OCI-LY3 (cell line): ENCODE results near the gene ZBTB49.

ENCODE experiments used
- H2AFZ ChIP-seq: fragments of 200-600, 300-600 bp; shearing (Covaris generic); 2 replicates; pipeline ENCODE4 v1.6.0; 2014; ENCODE audit warnings: antibody characterized with exemption, low read depth, low read length
- H3K27ac ChIP-seq: fragments of 200-600, 300-600 bp; sonication (generic); 2 replicates; pipeline ENCODE4 v1.5.1; 2014; ENCODE audit warnings: mild to moderate bottlenecking, low read length, moderate library complexity, mixed read lengths
- H3K27me3 ChIP-seq: fragments of 200-600, 300-600 bp; sonication (generic); 2 replicates; pipeline ENCODE4 v1.6.1; 2014; ENCODE audit warnings: low read depth, low read length, mixed read lengths
- H3K36me3 ChIP-seq: fragments of 200-600, 300-600 bp; sonication (generic); replicated peaks from 2 replicates; pipeline ENCODE3; 2014; ENCODE audit warnings: low read depth, low read length, mixed read lengths
- H3K4me1 ChIP-seq: fragments of 300-600, 200-600 bp; sonication (generic); 2 replicates; pipeline ENCODE4 v1.6.1; 2014; ENCODE audit warnings: low read length, mixed read lengths
- H3K4me2 ChIP-seq: fragments of 200-600, 300-600 bp; sonication (generic); 2 replicates; pipeline ENCODE4 v1.6.1; 2014; ENCODE audit warnings: low read length, mixed read lengths
- H3K4me3 ChIP-seq: fragments of 300-600, 200-600 bp; sonication (generic); 2 replicates; pipeline ENCODE4 v1.5.1; 2014; ENCODE audit warnings: antibody characterized with exemption, mild to moderate bottlenecking, low read length, moderate library complexity
- H3K79me2 ChIP-seq: fragments of 300-600, 200-600 bp; shearing (Covaris generic); 2 replicates; pipeline ENCODE4 v1.6.1; 2014; ENCODE audit warnings: mild to moderate bottlenecking, low read length, mixed read lengths
- H3K9ac ChIP-seq: fragments of 300-600, 200-600 bp; shearing (Covaris generic); 2 replicates; pipeline ENCODE4 v1.6.0; 2014; ENCODE audit warnings: mild to moderate bottlenecking, low read length, moderate library complexity
- H3K9me3 ChIP-seq: fragments of 200-600, 300-600 bp; shearing (Covaris generic); 2 replicates; pipeline ENCODE4 v1.6.1; 2014; ENCODE audit warnings: low read length, mixed read lengths; ENCODE audit not compliant: insufficient read depth
- H4K20me1 ChIP-seq: fragments of 200-600, 300-600 bp; sonication (generic); 2 replicates; pipeline ENCODE4 v1.6.1; 2016; ENCODE audit warnings: low read length, mixed read lengths; ENCODE audit not compliant: insufficient read depth
- EZH2phosphoT487 ChIP-seq: fragments of 200-600 bp; shearing (Covaris generic); IDR thresholded peaks from 2 replicates; pipeline ENCODE4 v1.6.1; 2018; ENCODE audit warnings: antibody characterized with exemption, mixed run types, low read depth
- TF ChIP-seq, protein P1 (sequence below): fragments of 200-600, 300-600 bp; sonication (generic); IDR thresholded peaks from 2 replicates; pipeline ENCODE4 v1.5.1; 2014; ENCODE audit warnings: antibody characterized with exemption, low read length, low read depth

ZBTB49 gene

DNA sequence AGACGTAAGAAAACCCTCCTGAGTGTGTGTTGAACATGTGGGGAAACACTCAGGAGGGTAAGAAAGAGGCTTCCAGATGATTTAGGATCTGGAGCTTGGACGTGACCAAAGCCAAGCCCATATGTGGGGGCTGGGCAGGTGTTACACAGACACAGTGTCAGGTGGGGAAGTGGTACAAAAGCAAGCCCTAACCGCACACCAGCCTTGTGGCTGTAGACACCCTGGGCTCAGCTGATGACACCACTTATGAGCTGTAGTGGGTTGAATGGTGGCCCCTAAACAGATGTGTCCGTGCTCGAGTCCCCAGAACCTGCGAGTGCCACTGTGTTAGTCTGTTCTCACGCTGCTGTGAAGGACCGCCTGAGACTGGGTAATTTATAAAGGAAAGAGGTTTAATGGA lies 71.8 kb downstream of the ZBTB49 start:
- H4K20me1 ChIP-seq, result peaks cover 5% of the 10 kb centered on the region; the same call in 1 of the 2 replicates
- H3K4me3 ChIP-seq, result no peak overlapping the region
- peaks cover 35% of the 10 kb centered on the region for H3K36me3 ChIP-seq
- peaks cover 10% of the 10 kb centered on the region for H3K9me3 ChIP-seq
- TF ChIP-seq EZH2phosphoT487, result no peak
- TF ChIP-seq, protein P1, sequence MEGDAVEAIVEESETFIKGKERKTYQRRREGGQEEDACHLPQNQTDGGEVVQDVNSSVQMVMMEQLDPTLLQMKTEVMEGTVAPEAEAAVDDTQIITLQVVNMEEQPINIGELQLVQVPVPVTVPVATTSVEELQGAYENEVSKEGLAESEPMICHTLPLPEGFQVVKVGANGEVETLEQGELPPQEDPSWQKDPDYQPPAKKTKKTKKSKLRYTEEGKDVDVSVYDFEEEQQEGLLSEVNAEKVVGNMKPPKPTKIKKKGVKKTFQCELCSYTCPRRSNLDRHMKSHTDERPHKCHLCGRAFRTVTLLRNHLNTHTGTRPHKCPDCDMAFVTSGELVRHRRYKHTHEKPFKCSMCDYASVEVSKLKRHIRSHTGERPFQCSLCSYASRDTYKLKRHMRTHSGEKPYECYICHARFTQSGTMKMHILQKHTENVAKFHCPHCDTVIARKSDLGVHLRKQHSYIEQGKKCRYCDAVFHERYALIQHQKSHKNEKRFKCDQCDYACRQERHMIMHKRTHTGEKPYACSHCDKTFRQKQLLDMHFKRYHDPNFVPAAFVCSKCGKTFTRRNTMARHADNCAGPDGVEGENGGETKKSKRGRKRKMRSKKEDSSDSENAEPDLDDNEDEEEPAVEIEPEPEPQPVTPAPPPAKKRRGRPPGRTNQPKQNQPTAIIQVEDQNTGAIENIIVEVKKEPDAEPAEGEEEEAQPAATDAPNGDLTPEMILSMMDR, result no peak
- no peaks in the 10 kb centered on the region for H3K27me3 ChIP-seq
- H3K4me2 ChIP-seq, result no peak overlapping the region
- H2AFZ ChIP-seq, result no peak overlapping the region
- no peak overlapping the region for H3K27ac ChIP-seq
- H3K79me2 ChIP-seq, result no peaks in the 10 kb centered on the region
- H3K4me1 ChIP-seq, result peaks cover 33% of the 10 kb centered on the region
- H3K9ac ChIP-seq, result no peak overlapping the region

DNA sequence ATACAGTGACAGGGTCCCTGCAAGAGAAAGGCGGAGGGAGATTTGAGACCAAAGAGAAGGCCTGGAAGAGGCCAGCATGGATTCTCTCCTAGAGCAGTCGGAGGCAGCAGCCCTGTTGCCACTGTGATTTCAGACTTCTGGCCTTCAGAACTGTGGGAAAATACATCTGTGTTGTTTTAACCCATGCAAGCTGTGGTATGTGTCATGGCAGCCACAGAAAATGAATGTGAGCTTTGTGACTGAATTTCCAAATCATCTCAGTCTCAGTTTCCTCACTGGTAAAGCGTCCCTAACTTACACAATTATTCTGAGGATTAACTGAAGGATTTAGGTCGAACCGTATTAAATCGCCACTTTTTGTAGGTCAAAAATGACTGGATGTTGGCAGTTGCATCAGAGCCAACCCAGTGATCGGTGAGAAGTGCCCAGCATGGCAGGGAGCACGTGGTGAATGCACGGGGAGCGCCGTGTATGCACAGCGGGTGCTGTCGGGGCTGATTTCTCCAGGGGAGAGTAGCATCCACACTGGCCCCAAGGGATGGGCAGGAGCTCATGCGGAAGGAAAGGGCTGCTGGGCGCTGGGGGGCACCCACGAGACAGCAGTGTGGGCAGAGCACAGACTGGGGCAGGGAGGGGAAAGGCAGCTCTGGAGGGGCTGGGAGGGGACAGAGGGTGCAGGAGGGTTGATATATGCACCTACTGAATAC lies 73.1 kb downstream of the ZBTB49 start:
- Histone ChIP-seq H3K4me1 (peaks cover 29% of the 10 kb centered on the region), H3K27me3 (no peaks in the 10 kb centered on the region), H3K4me3 (no peak overlapping the region), H2AFZ (no peak overlapping the region), H3K79me2 (no peaks in the 10 kb centered on the region), H3K9me3 (peaks cover 10% of the 10 kb centered on the region), H3K9ac (no peak overlapping the region), H3K27ac (no peak overlapping the region), H4K20me1 (peaks cover 5% of the 10 kb centered on the region; the same call in 1 of the 2 replicates), H3K36me3 (peaks cover 32% of the 10 kb centered on the region), H3K4me2 (no peak overlapping the region)
- TF ChIP-seq EZH2phosphoT487, result no peak
- TF ChIP-seq, protein P1, result no peak

GRCh38 chr4:4364061-4364460 lies 74.0 kb downstream of the ZBTB49 start:
- no peak overlapping the region for H3K9ac ChIP-seq
- peaks cover 10% of the 10 kb centered on the region for H3K9me3 ChIP-seq

GRCh38 chr4:4364486-4365208 lies 74.6 kb downstream of the ZBTB49 start:
- peaks cover 10% of the 10 kb centered on the region for H3K9me3 ChIP-seq
- H3K79me2 ChIP-seq, result no peaks in the 10 kb centered on the region
- peaks cover 23% of the 10 kb centered on the region for H3K4me1 ChIP-seq
- no peak overlapping the region for H2AFZ ChIP-seq
- H3K9ac ChIP-seq, result no peak overlapping the region
- H3K4me3 ChIP-seq, result no peak overlapping the region
- no peaks in the 10 kb centered on the region for H3K27me3 ChIP-seq
- peaks cover 24% of the 10 kb centered on the region for H3K36me3 ChIP-seq
- H3K27ac ChIP-seq, result no peak overlapping the region
- no peak overlapping the region for H3K4me2 ChIP-seq
- TF ChIP-seq, protein P1, result no peak
- no peaks in the 10 kb centered on the region for H4K20me1 ChIP-seq

More at GRCh38 chr4:4364061-4364460, 74.0 kb downstream of the ZBTB49 start:
- peaks cover 20% of the 10 kb centered on the region for H3K4me1 ChIP-seq
- no peak overlapping the region for H3K27ac ChIP-seq
- H3K27me3 ChIP-seq, result no peaks in the 10 kb centered on the region
- H4K20me1 ChIP-seq, result peaks cover 2% of the 10 kb centered on the region; the same call in 1 of the 2 replicates
- no peak for TF ChIP-seq EZH2phosphoT487
- TF ChIP-seq, protein P1, result no peak
- no peak overlapping the region for H3K4me2 ChIP-seq
- no peak overlapping the region for H2AFZ ChIP-seq
- H3K79me2 ChIP-seq, result no peaks in the 10 kb centered on the region
- H3K4me3 ChIP-seq, result no peak overlapping the region
- H3K36me3 ChIP-seq, result peaks cover 25% of the 10 kb centered on the region
